HepG2 (cell line): ENCODE data around the gene SKI. TPM values are rescaled to one million over a fixed set of nuclear protein-coding genes. Genes with fewer than 3 reads are reported as not detected.

Experiments
- ATAC-seq: fragments of 200-7000 bp; cut with Tn5 transposase; 3 replicates; pipeline ENCODE4 v1.9.1; 2020; ENCODE audit warnings: mild to moderate bottlenecking, moderate library complexity
- BruUV-seq: library from RNA; stranded (reverse); fragments of 400-500 nt; replicated peaks from 2 replicates; lab custom pipeline; 2021; lab: Mats Ljungman, UMichigan
- CTCF ChIA-PET: fragments of 300-600 bp; formaldehyde crosslinking; extraction: SDS; loops from one replicate; lab custom pipeline; 2021; ENCODE audit warnings: low total read pairs, inconsistent platforms, low intra/inter-chr PET ratio; lab: Yijun Ruan, JAX
- POLR2A ChIA-PET: fragments of 350-600 bp; sonication (Branson Sonifier 250); formaldehyde crosslinking; loops from one replicate; lab custom pipeline; 2020; ENCODE audit warnings: antibody characterized with exemption, inconsistent platforms; lab: Yijun Ruan, JAX
- DNase-seq: peaks from one replicate; pipeline ENCODE4 v3.0.0-alpha.2; 2015; ENCODE audit warnings: low spot score
- FAIRE-seq: peaks from 3 replicates; lab custom pipeline; 2011; peaks lifted over from hg19 to GRCh38; lab: Jason Lieb, UNC
- H2AFZ ChIP-seq: one replicate; pipeline ENCODE4 v1.6.1; 2011; ENCODE audit warnings: low read length, inconsistent platforms
- H3K27ac ChIP-seq: fragments of 300-600 bp; 3 replicates; pipeline ENCODE4 v1.8.0; 2011; ENCODE audit warnings: mixed run types, mild to moderate bottlenecking, mixed read lengths, low read length, inconsistent platforms; ENCODE audit not compliant: insufficient read depth; ENCODE audit errors: extremely low read length
- H3K27me3 ChIP-seq, 2 experiments: fragments of 200-600 bp in 1 of 2; 2 replicates in 1 of 2; 3 replicates in 1 of 2; pipeline versions ENCODE4 v1.6.0 to v1.8.0; 2011; ENCODE audit warnings: low read length in 2 of 2, mild to moderate bottlenecking in 2 of 2, moderate library complexity in 2 of 2, inconsistent platforms in 1 of 2; ENCODE audit not compliant: insufficient read depth in 2 of 2, control insufficient read depth in 1 of 2
- H3K36me3 ChIP-seq, 2 experiments: fragments of 200-600 bp in 1 of 2; replicated peaks in 1 of 2; 2 replicates in 1 of 2; 3 replicates in 1 of 2; pipeline versions ENCODE4 v1.5.1 to v1.8.0; 2011; ENCODE audit warnings: low read length in 2 of 2, inconsistent platforms in 1 of 2; ENCODE audit not compliant: insufficient read depth in 2 of 2, control insufficient read depth in 1 of 2
- H3K4me1 ChIP-seq: 2 replicates; pipeline ENCODE4 v1.5.1; 2012; ENCODE audit warnings: low read length, inconsistent platforms; ENCODE audit not compliant: insufficient read depth
- H3K4me2 ChIP-seq: 2 replicates; pipeline ENCODE4 v1.6.0; 2011; ENCODE audit warnings: low read depth, low read length, inconsistent platforms
- H3K4me3 ChIP-seq, 3 experiments: fragments of 200-600 bp in 1 of 3; sonication (generic), shearing (Covaris generic) in 1 of 3; replicated peaks in 1 of 3; 2 replicates each; pipeline ENCODE4 v1.5.1; 2011 to 2016; ENCODE audit warnings: low read length in 3 of 3, inconsistent platforms in 2 of 3, low read depth in 2 of 3, mild to moderate bottlenecking in 2 of 3, control low read depth in 1 of 3, mixed read lengths in 1 of 3; ENCODE audit not compliant: insufficient read depth in 1 of 3
- H3K79me2 ChIP-seq: one replicate; pipeline ENCODE4 v1.6.1; 2011; ENCODE audit warnings: low read length, inconsistent platforms; ENCODE audit not compliant: insufficient read depth
- H3K9ac ChIP-seq: 2 replicates; pipeline ENCODE4 v1.6.0; 2011; ENCODE audit warnings: mild to moderate bottlenecking, low read depth, low read length, inconsistent platforms; ENCODE audit not compliant: insufficient read depth
- H3K9me3 ChIP-seq: 2 replicates; pipeline ENCODE4 v1.5.1; 2012; ENCODE audit warnings: mild to moderate bottlenecking, low read length
- H4K20me1 ChIP-seq: 2 replicates; pipeline ENCODE4 v1.6.0; 2011; ENCODE audit warnings: inconsistent platforms, mild to moderate bottlenecking, low read length, moderate library complexity; ENCODE audit not compliant: insufficient read depth
- BRD4 ChIP-seq: sonication (generic); formaldehyde crosslinking; IDR thresholded peaks from 2 replicates; pipeline ENCODE4 v1.4.0; 2020; ENCODE audit warnings: missing genetic modification reagents
- CTCF ChIP-seq: sonication (generic); formaldehyde crosslinking; IDR thresholded peaks from 2 replicates; pipeline ENCODE4 v1.5.0; 2020; ENCODE audit warnings: mild to moderate bottlenecking, missing genetic modification reagents, moderate library complexity
- DNMT1 ChIP-seq: sonication (generic); formaldehyde crosslinking; IDR thresholded peaks from 2 replicates; pipeline ENCODE4 v1.5.1; 2020; ENCODE audit warnings: mild to moderate bottlenecking, missing genetic modification reagents
- GABPA ChIP-seq, 2 experiments: IDR thresholded peaks; 2 replicates each; pipeline ENCODE4 v1.6.1; 2011 to 2016; ENCODE audit warnings: low read depth in 2 of 2, low read length in 1 of 2, missing biosample characterization in 1 of 2, missing genetic modification characterization in 1 of 2
- GABPB1 ChIP-seq: IDR thresholded peaks from 2 replicates; pipeline ENCODE4 v1.6.1; 2016; ENCODE audit warnings: mild to moderate bottlenecking, missing genetic modification reagents, moderate library complexity, missing compliant biosample characterization
- GLI4 ChIP-seq: sonication (generic); formaldehyde crosslinking; IDR thresholded peaks from 2 replicates; pipeline ENCODE4 v1.5.1; 2020; ENCODE audit warnings: missing genetic modification reagents, mild to moderate bottlenecking, moderate library complexity, borderline replicate concordance
- HNRNPK ChIP-seq: fragments of 200-400 bp; formaldehyde crosslinking; IDR thresholded peaks from 2 replicates; pipeline ENCODE4 v1.6.1; 2018; ENCODE audit warnings: low read length, low read depth, moderate library complexity, mild to moderate bottlenecking; ENCODE audit not compliant: poor library complexity, severe bottlenecking
- HOXA3 ChIP-seq: sonication (generic); formaldehyde crosslinking; IDR thresholded peaks from 2 replicates; pipeline ENCODE4 v1.5.0; 2020; ENCODE audit warnings: missing genetic modification reagents
- NAIF1 ChIP-seq: sonication (generic); formaldehyde crosslinking; IDR thresholded peaks from 2 replicates; pipeline ENCODE4 v1.5.0; 2020; ENCODE audit warnings: mild to moderate bottlenecking, missing genetic modification reagents, borderline replicate concordance
- RXRA ChIP-seq: sonication (generic); formaldehyde crosslinking; IDR thresholded peaks from 2 replicates; pipeline ENCODE4 v1.5.1; 2020; ENCODE audit warnings: missing genetic modification reagents
- RXRB ChIP-seq: IDR thresholded peaks from 2 replicates; pipeline ENCODE4 v1.6.1; 2016; ENCODE audit warnings: borderline replicate concordance, missing genetic modification reagents, missing compliant biosample characterization
- ZBTB49 ChIP-seq: sonication (generic); formaldehyde crosslinking; IDR thresholded peaks from 2 replicates; pipeline ENCODE4 v1.4.0; 2020; ENCODE audit warnings: missing genetic modification reagents, borderline replicate concordance
- ZBTB7A ChIP-seq: sonication (generic); formaldehyde crosslinking; IDR thresholded peaks from 2 replicates; pipeline ENCODE4 v1.8.0; 2022; ENCODE audit warnings: mild to moderate bottlenecking, missing genetic modification reagents
- ZFP36 ChIP-seq: fragments of 150-350 bp; IDR thresholded peaks from 2 replicates; pipeline ENCODE4 v1.6.1; 2018; ENCODE audit warnings: borderline replicate concordance, low read length, low read depth; ENCODE audit not compliant: partially characterized antibody
- ZFY ChIP-seq: sonication (generic); formaldehyde crosslinking; IDR thresholded peaks from 2 replicates; pipeline ENCODE4 v1.4.0; 2020; ENCODE audit warnings: missing genetic modification reagents
- ZNF501 ChIP-seq: sonication (generic); formaldehyde crosslinking; IDR thresholded peaks from 2 replicates; pipeline ENCODE4 v1.5.1; 2020; ENCODE audit warnings: mild to moderate bottlenecking, moderate library complexity, missing genetic modification reagents
- ZNF563 ChIP-seq: sonication (generic); formaldehyde crosslinking; IDR thresholded peaks from 2 replicates; pipeline ENCODE4 v1.8.0; 2022; ENCODE audit warnings: mild to moderate bottlenecking, moderate library complexity, missing genetic modification reagents
- ZNF598 ChIP-seq: sonication (generic); formaldehyde crosslinking; IDR thresholded peaks from 2 replicates; pipeline ENCODE4 v1.5.1; 2020; ENCODE audit warnings: mild to moderate bottlenecking, missing genetic modification reagents, borderline replicate concordance
- ZNF777 ChIP-seq: sonication (generic); formaldehyde crosslinking; IDR thresholded peaks from 2 replicates; pipeline ENCODE4 v1.4.0; 2020; ENCODE audit warnings: missing genetic modification reagents
- WGBS: methylation state at CpG from one replicate; pipeline ENCODE4 v1.1.6; 2017; ENCODE audit warnings: low lambda C conversion rate; 5-methylcytosine and 5-hydroxymethylcytosine counted together
- in situ Hi-C: cut with HindIII; loops from 2 replicates; pipeline ENCODE4 v1.10.0; 2017; ENCODE audit warnings: low pct_unique_long_range_greater_than_20kb; ENCODE audit not compliant: extremely low pct_ligation_motif_present
- intact Hi-C: fragments of 100-400 bp; cut with micrococcal nuclease; formaldehyde crosslinking; loops from one replicate; pipeline ENCODE4 v1.10.0; 2022; ENCODE audit not compliant: unreplicated experiment
- polyA plus RNA-seq, 8 experiments: library from polyadenylated mRNA; depleted of rRNA in 3 of 8; stranded (reverse) in 7 of 8; unstranded in 1 of 8; fragments of >200 nt; fragmentation: Illumina TruSeq in 4 of 8; extraction: Trizol in 4 of 8; gene quantifications; 2 replicates each; pipeline versions ENCODE4 v1.2.1 to v1.2.3, GENCODE V29; 2011 to 2016; ENCODE audit warnings: low read depth in 4 of 8, missing spikeins in 1 of 8, mixed read lengths in 1 of 8; ENCODE audit not compliant: insufficient read depth in 1 of 8
- total RNA-seq, 5 experiments: library from RNA; depleted of rRNA; stranded (reverse); fragments of >200 nt; fragmentation: Illumina TruSeq; extraction: Trizol; gene quantifications; 2 replicates each; pipeline ENCODE4 v1.2.3, GENCODE V29; 2016; ENCODE audit warnings: low read depth in 1 of 5

The SKI gene
- total and polyA plus RNA-seq, 2 of the 13 experiments (the other 11 are each of a cell fraction or from before 2014, with no cell fraction given), result 4.7 to 6.9 TPM

DNA sequence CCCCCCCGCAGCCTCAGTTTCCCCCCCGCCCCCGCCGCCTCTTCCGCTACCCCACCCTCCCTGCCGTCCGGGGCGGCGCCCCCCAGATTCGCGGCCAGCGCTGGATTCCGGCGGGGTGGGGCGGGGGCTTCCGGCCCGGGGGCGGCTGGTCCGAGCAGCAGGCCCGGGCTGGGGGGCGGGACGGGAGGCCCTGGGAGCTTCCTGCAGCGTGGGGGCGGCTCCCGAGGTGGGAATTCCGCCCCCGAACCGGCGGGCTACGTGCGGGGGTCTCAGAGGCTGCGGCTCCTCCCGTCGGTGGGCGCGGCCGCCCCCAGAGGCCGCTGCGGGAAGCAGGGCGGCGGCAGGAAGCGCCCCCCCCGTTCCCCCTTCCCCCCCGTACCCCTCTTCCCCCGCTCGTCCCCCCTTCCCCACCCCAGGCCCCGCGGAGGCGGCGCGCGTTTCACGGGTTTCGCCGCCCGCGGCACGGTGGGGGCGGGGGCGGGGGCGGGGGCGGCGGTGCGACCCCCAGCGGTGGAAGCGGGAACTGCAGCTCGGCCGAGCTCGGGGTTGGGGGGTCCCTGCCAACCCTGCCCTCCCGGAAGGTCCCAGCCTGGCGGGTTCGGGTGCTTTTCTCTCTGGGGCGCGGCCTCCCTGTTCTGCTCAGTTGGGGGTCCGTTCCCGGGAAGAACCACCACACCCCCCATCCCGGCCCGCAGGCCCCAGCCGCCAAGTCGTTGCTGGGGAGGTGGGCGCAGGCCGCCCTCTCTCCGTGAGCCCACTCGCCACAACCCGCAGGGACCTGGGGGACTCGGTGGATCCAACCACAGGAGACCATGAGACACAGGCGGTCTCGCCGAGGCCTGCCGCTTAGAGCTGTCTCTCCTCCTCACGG lies 86.9 kb downstream of the SKI start:
- WGBS, result 0% methylated on average over 1 of the region's 91 CpGs
- BruUV-seq, result no TSS peak
- Histone ChIP-seq H3K4me1 (peaks cover 79% of the 10 kb centered on the region), H3K9me3 (no peaks in the 10 kb centered on the region), H3K27me3 (peaks cover 4 to 23% of the 10 kb centered on the region in 2 experiments; a peak in 3 of 5 replicates), H3K9ac (peak overlapping the region; percentile 78), H3K4me2 (peak overlapping the region; percentile 95), H2AFZ (no peak overlapping the region), H3K4me3 (peak overlapping the region; percentile 55 to 78 (median 64); a peak in 5 of 6 replicates), H4K20me1 (no peaks in the 10 kb centered on the region), H3K36me3 (no peaks in the 10 kb centered on the region), H3K79me2 (no peaks in the 10 kb centered on the region), H3K27ac (no peak overlapping the region)
- FAIRE-seq (no peak), ATAC-seq (no peak), DNase-seq (peak; percentile 21)
- in situ Hi-C loops (loop anchor here (5.0 kb wide), 1 partner anchor 123 kb away; the partner anchor contains the start of gene FAAP20), intact Hi-C loops (loop anchor here (5.0 kb wide), 1 partner anchor 67 kb away; no protein-coding TSS in a partner anchor)
- ChIA-PET CTCF (no interaction called here), POLR2A (interaction anchor here (0.7 to 2.9 kb wide), 6 partner anchors 76 to 120 kb away, joined by 3 to 13 read pairs (median 9); partner anchors contain the start of genes FAAP20, MORN1 and RER1)
- TF ChIP-seq ZFY (CRISPR knock-in tag) (peak; percentile 36), NAIF1 (CRISPR knock-in tag) (no peak), HOXA3 (CRISPR knock-in tag) (0 out of 2 replicates have a peak, but pooled peaks have one; percentile 16), CTCF (CRISPR knock-in tag) (peak; percentile 65), ZBTB7A (CRISPR knock-in tag) (0 out of 2 replicates have a peak, but pooled peaks have one; percentile 36), GABPB1 (CRISPR knock-in tag) (peak; percentile 36; the same call in 1 of the 2 replicates), ZNF598 (CRISPR knock-in tag) (no peak), GABPA (IDR thresholded peaks at IDR 0.05; ENCODE audit: low read depth, low read length) (no peak), GABPA (CRISPR knock-in tag; IDR thresholded peaks at IDR 0.05; ENCODE audit: low read depth) (peak; percentile 42; the same call in 1 of the 2 replicates), RXRB (CRISPR knock-in tag) (no peak), ZBTB49 (no peak), ZNF777 (peak; percentile 50), ZFP36 (no peak), GLI4 (CRISPR knock-in tag) (0 out of 2 replicates have a peak, but pooled peaks have one; percentile 29), BRD4 (CRISPR knock-in tag) (no peak), HNRNPK (peak; percentile 72), ZNF563 (CRISPR knock-in tag) (0 out of 2 replicates have a peak, but pooled peaks have one; percentile 16), RXRA (0 out of 2 replicates have a peak, but pooled peaks have one; percentile 6), DNMT1 (CRISPR knock-in tag) (0 out of 2 replicates have a peak, but pooled peaks have one; percentile 54), ZNF501 (CRISPR knock-in tag) (0 out of 2 replicates have a peak, but pooled peaks have one; percentile 18)
